Erythroblast (primary cell): ENCODE data around the gene MRPL40.

ENCODE experiments used
- GATA1 ChIP-seq: IDR thresholded peaks from 2 replicates; pipeline ENCODE4 v1.6.1; 2011; ENCODE audit warnings: low read depth, mild to moderate bottlenecking, control low read depth, low read length, moderate library complexity
- POLR2A ChIP-seq: IDR thresholded peaks from 2 replicates; pipeline ENCODE4 v1.6.1; 2011; ENCODE audit warnings: mild to moderate bottlenecking, low read length

- TF ChIP-seq POLR2A (no peak), GATA1 (no peak)
These were observed 27.7 kb downstream of the MRPL40 start for GRCh38 chr22:19460036-19460435.
